GM21447 (cell line): ENCODE measurements around the gene HLA-DOA.

Experiments
- ATAC-seq: cut with Tn5 transposase; IDR thresholded peaks from one replicate; pipeline ENCODE4 v1.9.1; 2021; ENCODE audit not compliant: unreplicated experiment

HLA-DOA gene

DNA sequence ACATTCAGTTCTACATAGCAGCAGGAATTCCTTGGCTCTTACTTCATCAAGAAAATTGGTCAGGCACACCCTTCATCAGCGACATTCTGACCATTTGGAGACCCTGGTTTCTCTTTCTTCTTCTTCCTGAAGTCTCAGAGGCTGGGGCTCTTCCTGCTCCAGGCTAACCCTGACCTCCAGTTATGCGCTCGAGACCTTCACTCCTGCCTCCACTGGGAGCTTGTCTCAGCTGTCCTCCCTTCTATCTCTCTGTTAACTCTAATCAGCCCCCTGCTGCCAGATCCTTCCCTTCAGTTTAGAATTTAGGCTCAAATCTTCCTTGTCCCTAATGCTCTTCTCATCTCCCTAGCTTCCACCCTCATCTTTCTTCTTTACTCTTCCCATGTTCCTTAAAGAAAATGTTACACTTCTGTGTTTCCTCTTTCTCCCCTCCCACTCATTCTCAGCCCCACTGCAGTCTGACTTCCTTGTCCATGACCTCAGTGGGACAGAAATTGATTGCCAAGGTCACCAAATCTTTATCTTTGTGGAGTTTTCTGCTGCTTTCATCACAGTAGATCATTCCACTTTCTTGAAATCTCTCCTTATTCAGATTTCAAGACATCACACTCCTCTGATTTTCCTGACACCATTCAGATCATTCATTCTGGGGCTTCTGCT lies 8.4 kb upstream of the HLA-DOA start:
- no peak for ATAC-seq

DNA sequence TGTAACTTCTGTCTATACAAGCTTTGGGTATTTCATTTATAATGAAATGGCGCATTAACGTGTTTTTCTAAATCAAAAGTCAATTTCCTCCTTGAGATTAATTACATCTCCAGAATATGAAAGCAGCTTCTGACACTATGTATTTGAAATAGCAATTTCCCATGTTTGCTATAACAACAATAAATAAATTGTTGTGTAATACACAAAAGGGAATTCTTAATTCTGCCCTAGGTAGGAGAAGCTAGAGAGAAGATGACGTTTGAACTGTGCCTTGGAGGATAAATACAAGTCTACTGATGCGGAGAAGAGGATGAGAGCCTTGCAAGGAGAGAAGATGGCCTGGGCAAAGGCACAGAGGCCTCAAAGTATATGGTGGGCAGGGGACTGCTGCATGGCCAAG lies 7.6 kb upstream of the HLA-DOA start:
- no peak for ATAC-seq

DNA sequence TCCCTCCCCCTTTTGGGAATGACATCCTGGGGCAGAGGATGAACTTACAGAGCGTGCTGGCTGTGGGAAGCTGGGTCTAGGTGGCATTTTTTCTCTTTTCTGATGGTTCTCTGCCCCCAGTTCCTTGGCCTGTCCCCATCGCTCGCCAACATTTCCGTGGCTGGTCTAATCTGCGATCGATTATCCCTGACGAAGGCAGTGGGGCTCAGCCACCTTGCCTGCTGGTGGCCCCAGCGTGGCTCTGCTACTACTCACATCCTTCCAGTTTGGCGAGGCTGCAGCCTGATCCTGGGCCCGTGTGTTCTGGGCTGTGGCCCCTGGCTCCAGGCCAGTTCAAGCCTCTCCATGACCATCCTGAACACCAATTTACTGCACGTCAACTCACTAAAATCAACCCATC lies 6.4 kb upstream of the HLA-DOA start:
- no peak for ATAC-seq

DNA sequence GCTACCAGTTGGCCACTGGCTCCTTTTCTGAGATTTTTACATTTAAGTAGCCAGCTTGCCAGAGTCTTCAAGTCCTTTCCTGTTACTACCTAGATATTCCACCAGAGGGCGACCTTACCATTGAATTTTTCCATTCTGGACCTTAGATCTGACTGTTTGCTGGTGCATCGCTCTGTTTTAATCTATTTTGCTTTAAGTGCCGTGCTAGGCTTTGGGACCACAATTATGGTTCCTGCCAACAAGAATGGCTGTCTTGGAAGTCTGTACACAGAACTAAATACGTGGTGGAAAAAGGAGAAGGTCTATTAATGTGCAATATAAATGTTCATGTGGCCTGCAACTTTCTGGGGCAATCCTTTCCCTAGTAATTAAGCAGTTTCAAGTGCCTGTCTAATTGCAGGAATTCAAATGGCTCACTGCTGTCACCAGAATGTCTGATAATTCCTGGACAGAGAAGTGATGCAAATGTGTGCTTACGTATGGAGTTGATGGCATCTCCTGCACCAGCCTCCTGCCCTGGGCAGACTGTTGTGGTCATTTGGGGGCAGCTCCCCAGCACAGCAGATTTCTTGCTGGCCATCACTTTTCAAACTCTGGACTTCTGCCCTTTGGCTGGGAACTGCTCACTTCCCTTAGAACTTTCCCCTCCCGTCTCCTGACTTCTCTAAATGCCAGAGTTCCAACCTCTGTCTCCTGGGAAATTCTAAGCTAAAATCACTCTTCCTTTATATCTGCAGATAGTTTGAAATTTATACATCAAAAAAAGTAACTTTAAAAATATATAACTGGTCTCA lies 5.6 kb upstream of the HLA-DOA start:
- ATAC-seq = no peak

DNA sequence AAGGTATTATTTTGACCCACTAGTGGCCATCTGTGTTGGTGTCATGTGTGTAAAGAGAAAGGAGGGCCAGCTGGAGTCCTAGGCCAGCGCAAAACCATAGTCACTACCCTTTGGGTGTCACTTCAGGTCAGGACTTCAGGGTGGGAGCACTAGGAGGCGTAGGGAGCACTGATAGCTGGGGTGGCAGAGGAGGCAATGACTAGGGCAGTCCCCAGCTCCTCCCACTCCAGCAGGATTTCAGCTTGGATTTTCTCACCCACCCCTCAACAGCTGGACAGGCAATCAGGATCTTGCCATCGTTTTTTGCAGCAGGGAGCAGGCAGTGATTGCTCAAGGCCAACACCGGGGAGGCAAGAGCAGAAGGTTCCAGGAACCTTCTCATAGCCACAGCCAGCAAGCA lies 4.2 kb upstream of the HLA-DOA start:
- no peak for ATAC-seq

DNA sequence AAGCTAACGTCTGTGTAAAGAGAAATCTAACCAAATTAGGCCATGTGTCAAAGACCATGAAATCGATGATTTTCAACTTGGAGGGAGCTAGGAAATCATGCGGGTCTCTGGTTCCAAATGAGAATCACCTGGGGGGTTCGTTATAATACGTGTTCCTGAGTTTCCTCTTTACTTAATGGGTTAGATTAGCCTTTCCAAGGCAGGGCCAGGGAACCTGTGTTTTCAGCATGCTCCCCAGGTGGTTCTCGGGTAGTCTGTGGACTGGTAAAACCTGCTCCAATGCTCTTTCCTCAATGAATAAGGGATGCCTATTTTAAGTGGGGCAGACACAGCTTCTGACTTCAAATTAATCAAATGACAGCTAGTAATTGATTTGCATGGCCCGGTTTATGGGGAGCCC lies 965 bp upstream of the HLA-DOA start:
- no peak for ATAC-seq

DNA sequence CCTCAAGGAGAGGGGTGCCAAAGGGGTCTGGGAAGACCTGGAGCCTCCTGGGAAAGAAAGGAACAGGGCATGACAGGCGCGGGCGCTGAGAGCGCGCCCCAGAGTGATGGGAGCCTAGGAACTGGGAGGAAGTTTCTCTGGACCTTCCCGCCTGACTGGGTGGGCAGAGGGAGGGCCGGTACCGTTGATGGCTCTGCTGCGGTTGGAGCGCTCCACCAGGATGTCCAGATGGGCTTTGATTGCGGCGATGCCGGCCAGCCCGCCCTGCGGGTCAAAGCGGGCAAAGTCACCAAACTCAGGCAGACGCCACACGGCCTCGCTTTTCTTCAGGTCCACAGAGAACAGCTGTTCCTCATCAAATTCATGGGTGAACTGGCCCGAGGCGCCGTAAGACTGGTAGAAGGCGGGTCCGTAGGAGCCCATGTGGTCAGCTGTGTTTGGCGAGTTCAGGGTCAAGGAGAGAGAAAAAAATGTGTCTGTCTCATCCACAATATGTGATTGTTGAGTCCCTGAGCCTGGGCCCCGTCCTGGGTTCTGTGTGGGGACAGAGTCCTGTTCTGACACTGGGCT lies 1.5 kb downstream of the HLA-DOA start:
- no peak for ATAC-seq

DNA sequence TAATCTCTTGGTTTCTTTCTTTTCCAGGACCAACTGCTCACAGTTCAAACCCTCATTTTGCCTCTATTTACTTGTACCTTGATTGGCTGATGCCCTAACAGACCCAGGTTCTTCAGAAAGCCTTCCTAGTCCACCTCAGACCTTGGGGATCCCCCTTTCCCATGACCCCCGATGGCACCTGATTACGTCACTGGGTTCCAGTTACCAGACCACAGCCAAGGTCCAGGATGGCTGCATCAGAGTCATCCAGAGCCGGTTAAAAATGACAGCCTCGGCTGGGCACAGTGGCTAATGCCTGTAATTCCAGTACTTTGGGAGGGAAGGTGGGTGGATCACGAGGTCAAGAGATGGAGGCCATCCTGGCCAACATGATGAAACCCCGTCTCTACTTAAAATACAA lies 4.5 kb downstream of the HLA-DOA start:
- ATAC-seq = no peak

DNA sequence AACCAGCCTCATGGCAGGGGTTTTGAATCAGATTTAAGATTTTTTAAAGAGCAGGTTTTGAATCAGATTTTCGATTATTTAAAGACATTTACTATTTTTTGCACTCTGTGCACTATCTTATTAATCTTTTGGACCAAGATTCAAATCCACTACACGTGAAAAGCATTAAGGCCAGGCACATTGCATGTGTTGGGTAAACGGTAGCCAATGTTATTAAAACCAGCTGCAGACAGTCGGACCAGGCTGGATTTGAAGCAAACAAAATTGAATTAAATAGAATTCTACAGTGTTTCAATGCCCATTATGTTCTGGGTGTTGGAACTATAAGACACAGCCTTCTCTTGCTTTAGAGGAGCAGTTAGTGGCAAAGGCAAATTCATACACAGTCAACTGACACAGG lies 7.7 kb downstream of the HLA-DOA start:
- no peak for ATAC-seq

DNA sequence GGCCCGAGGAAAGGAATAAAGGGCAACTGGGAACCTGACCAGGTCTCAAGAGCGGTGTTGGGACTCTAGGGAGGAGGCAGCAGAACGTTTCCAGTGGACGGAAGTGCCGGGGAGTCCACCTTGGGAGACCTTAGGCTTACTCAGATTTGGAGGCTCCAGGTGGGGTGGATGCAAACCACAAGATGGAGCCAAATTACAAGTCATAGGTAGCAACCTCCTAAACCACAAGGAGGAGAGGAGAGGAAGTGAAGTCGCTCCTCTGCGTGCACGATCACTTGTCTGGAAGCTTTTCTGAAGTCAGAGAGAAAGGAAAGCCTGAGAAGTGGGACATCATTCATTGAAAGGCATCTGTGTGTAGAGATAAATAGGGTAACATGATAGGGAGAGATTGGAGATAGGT lies 9.3 kb downstream of the HLA-DOA start:
- no peak for ATAC-seq

DNA sequence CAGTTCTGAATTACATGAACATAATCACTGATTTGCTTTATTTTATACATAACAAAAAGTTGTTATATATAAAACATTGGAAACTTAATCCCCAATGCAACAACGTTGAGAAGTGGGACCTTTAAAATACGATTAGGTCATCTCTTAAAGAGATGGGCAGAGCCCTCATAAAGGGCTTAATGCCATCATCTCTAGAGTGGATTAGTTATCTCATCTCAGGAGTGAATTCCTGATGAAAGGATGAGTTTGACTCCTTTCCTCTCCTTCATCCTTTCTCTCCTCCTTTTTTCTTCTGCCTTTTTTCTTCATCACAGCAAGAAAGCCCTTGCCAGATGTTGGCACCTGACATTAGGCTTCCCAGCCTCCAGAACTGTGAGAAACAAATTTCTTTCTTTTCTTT lies 13.9 kb downstream of the HLA-DOA start:
- no peak for ATAC-seq

DNA sequence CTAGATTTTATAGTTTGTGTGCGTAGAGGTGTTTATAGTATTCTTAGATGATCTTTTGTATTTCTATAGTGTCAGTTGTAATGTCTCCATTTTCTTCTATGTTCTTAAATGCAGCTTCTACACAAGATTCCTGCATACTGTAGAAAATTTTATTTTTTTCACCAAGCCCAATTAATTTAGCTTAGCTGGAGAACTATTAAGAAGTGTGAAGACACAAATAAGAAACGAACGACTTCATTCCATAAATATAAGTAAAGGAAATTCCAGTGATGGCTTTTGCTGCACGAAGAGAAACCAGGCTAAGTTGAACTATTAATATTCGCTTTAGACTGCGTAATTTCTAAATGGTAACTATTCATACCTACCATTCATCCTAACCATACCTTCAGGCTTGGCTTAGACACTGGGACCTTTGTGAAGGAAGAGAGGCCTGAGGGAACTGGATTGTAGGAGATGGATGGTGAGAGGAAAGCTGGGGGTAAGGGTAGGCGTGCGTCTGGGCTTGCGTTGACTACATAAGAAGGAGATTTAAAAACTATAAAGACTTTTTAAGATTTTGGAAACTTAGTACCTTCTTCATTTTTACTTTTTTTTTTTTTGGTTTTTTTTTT lies 15.9 kb downstream of the HLA-DOA start:
- ATAC-seq = no peak

DNA sequence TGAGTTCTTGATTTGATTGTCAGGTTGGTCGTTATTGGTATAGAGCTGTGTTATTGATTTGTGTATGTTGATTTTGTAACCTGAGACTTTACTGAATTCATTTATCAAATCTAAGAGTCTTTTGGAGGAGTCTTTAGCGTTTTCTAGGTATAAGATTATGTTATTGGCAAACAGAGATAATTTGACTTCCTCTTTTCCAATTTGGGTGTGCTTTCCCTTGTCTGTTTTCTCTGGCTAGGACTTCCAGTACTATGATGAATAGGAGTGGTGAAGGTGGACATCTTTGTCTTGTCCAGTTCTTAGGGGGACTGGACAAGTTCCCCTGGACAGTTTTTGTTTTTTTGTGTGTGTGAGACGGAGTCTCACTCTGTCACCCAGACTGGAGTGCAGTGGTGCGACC lies 17.4 kb downstream of the HLA-DOA start:
- ATAC-seq = no peak

DNA sequence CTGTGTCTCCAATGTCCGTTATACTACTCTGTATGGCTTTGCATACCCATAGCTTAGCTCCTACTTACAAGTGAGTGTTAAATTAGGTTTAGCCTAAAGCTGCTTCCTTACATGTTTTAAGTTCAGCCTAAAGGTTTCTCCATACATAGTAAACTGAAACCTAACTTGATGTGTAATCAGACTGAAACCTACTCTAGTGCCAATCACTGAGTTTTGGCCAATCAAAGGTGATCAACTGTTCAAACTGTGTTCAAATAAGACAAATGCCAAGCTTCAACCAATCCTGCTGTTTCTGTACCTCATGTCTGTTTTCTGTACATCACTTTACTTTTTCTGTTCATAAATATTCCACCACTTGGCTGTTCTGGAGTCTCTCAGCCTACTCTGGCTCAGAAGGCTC lies 20.0 kb downstream of the HLA-DOA start:
- no peak for ATAC-seq

DNA sequence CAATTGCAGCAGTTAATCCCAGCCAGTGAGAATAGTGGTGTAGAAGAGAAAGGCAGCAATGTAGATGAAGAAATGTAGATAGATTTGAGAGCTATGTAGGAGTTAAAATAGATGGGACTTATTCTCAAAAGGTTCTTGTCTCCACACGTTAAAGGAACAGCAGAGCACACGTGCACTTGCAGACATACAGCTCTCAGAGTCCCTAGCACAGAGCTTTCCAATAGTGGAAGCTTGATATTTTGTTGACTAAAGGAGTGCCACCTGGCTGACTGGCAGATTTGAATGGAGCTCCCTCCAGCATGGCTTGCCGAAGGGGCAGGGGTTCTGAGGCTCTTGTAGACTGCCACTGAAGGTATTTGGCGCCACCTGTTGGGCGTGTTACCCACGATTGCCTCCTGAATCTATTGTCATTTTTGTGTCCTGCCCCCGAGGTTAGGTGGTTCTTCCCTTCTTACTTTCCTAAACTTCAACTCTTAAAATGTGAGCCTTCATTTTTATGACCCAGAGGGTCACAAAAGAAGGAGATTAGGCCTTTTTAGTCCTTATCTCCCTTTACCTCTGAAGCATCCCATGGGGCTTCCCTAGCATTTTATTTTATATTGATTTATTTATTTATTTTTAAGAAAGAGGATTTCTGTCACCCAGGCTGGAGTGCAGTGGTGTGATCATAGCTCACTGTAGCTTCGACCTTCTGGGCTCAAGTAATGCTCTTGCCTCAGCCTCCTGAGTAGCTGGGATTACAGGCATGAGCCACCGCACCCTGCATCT lies 24.6 kb downstream of the HLA-DOA start:
- ATAC-seq = peak; percentile 52

DNA sequence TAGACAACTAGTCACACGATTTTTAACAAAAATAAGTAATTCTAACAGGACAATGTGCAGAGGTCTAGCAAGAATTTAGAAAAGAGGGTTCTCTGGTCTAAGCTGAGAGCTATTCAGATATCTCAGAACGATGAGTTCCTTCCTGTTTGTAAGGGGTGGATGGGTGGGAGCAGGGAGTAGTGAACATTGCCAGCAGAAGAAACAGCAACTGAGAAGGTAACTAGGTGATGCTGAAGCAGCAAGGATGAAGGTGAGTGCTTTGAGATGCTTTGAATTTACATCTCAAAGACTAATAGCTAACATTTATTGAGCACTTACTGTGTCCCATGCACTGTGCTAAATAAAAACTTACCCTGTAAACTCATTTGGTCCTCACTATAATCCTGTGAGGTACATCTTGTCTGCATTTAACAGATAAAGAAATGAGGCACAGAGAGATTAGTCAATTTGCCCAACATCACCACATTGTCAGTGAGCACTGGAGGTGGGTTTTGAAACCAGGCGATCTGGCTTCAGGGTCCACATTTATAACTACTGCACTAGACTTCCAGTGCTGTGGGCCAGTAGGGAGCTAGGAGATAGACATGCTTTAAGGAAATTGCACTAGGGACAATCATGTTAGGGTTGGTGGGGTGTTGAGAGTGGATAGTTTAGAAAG lies 25.3 kb downstream of the HLA-DOA start:
- no peak for ATAC-seq

DNA sequence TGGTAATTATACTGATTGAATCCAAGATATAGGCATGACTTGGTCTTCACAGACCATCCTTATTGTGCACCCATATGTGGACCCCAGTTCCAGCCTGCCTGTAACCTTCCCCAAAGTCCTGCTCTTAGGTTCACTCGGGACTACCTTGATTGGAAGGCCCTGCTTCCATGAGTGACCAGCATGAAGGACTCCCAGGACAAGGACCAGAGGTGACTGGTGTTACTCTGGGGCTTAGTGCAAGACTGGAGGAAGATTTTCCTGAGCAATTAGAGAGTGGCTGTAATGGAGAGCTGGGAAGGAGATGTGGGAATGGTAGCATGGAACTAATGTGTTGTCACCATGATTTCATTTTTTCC lies 25.9 kb downstream of the HLA-DOA start:
- ATAC-seq = no peak

DNA sequence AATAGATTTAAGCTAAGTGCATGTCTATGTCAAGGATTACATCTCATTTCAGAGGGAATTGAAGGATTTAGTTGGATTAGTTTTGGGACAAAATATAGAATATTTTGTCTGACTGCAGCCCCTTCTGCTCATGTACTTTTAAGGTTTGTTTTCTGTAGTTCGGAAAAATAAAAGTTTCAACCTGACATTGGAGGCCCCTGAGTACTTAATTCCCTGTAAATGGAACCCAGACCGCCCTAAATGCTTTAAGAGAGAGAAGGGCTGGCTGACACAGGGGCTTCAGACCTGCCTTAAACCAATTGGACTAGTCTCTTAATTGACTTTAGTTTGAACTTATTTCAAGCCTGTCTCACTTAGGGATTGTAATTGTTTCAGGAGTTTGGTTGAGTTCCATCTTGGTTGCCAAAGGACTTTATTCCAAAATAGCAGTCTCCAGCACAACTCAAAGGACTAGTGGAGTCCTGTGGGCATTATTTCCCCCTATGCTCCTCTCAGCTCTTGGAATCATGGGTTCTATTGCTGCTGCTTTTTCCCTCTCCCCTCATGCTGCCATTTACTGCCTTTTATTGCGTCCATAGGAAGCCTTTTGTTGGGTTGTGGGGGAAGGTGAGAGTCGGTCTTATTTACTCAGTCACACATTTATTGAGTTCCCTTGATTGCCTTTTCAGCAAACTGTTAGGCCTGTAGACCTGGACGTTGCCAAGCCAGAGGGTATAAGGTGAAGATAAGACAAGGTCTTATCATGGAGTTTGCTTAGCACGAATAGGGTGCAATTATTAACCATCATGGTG lies 26.5 kb downstream of the HLA-DOA start:
- no peak for ATAC-seq

DNA sequence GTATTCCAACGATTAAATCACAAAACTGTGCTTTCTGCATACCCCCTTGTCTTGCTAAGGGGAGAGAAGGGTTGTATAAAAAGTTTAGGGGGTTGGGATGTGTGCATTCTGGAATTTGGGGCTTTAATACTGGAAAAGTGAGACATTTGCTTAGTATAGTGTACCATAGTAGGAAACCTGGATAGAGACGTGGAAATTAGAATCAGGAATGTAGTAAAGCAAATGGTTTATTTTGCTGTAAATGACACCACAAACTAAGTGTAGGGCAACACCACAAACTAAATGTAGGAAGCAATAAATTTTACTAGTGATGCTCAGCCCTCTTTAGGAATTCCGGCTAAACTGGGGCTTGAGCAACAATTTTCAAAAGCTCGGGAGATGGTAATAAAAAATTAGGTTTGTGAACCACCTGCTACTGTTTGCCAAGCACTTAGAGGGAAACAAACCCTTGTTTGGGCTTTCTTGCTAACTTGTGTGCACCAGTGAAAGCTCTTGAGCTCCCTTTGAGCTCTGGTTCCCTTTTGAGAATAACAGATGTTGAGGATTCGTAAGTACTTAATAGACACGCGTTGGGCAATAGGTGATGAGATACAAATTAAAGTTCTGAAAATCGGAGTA lies 27.2 kb downstream of the HLA-DOA start:
- ATAC-seq = no peak
